Stimulated activated CD4-positive, alpha-beta T cell treated with anti-CD3 and anti-CD28 coated beads, Interleukin-15, amount 100 ng/mL, for 24 hours (primary cell): Measurements from ENCODE around the gene GRIK3.

ENCODE experiments used
- DNase-seq: peaks from one replicate; pipeline ENCODE4 v3.0.0-alpha.2; 2020

Gene GRIK3

GRCh38 chr1:36975642-36976041 is 58.7 kb downstream of the GRIK3 start:
- no peak for DNase-seq

GRCh38 chr1:36973056-36973455 is 61.3 kb downstream of the GRIK3 start:
- DNase-seq: no peak

- DNase-seq: no peak
These were observed 62.3 kb downstream of the GRIK3 start for GRCh38 chr1:36971852-36972618.

- no peak for DNase-seq
These were observed 65.6 kb downstream of the GRIK3 start for GRCh38 chr1:36968730-36969129.

- DNase-seq: peak; percentile 13
These were observed 68.1 kb downstream of the GRIK3 start for GRCh38 chr1:36966242-36966641.

- DNase-seq: no peak
These were observed 68.8 kb downstream of the GRIK3 start for GRCh38 chr1:36965275-36966159.

- DNase-seq: no peak
These were observed 69.5 kb downstream of the GRIK3 start for GRCh38 chr1:36964830-36965229.

- DNase-seq: no peak
These were observed 71.3 kb downstream of the GRIK3 start for GRCh38 chr1:36963006-36963405.

- DNase-seq: no peak
These were observed 73.2 kb downstream of the GRIK3 start for GRCh38 chr1:36961062-36961615.

- no peak for DNase-seq
These were observed 77.7 kb downstream of the GRIK3 start for GRCh38 chr1:36956570-36956969.

GRCh38 chr1:36955016-36955415 is 79.3 kb downstream of the GRIK3 start:
- DNase-seq: no peak

- DNase-seq: no peak
These were observed 81.3 kb downstream of the GRIK3 start for GRCh38 chr1:36953061-36953460.

- DNase-seq: no peak
These were observed 82.6 kb downstream of the GRIK3 start for GRCh38 chr1:36951761-36952160.

GRCh38 chr1:36951292-36951750 is 83.0 kb downstream of the GRIK3 start:
- DNase-seq: no peak

GRCh38 chr1:36950604-36951291 is 83.6 kb downstream of the GRIK3 start:
- DNase-seq: no peak

- DNase-seq: no peak
These were observed 85.7 kb downstream of the GRIK3 start for GRCh38 chr1:36948606-36949005.

GRCh38 chr1:36948147-36948546 is 86.2 kb downstream of the GRIK3 start:
- no peak for DNase-seq

- DNase-seq: no peak
These were observed 86.9 kb downstream of the GRIK3 start for GRCh38 chr1:36947384-36947783.

GRCh38 chr1:36944883-36945282 is 89.4 kb downstream of the GRIK3 start:
- DNase-seq: no peak

- no peak for DNase-seq
These were observed 92.2 kb downstream of the GRIK3 start for GRCh38 chr1:36942148-36942547.

GRCh38 chr1:36941316-36941978 is 92.9 kb downstream of the GRIK3 start:
- DNase-seq: no peak

- no peak for DNase-seq
These were observed 95.5 kb downstream of the GRIK3 start for GRCh38 chr1:36938819-36939218.

GRCh38 chr1:36937371-36937770 is 96.9 kb downstream of the GRIK3 start:
- no peak for DNase-seq
